Pancreas (tissue), 10 donors: ENCODE measurements around the gene CBX5. TPM values are rescaled to one million over a fixed set of nuclear protein-coding genes. Genes with fewer than 3 reads are reported as not detected.
A peak's percentile ranks its signal among the peaks of the same experiment; 100 is the strongest.

Experiments used
- ATAC-seq, 4 donors: fragments of 200-7000 bp; cut with Tn5 transposase; one replicate each; pipeline versions ENCODE4 v1.8.0 to v1.9.1; 2020; ENCODE audit warnings: mild to moderate bottlenecking in 4 of 4, moderate library complexity in 4 of 4
- DNase-seq, 6 donors: peaks; one replicate each; pipeline ENCODE4 v3.0.0-alpha.2; 2020
- FAIRE-seq: peaks from 2 replicates; lab custom pipeline; 2012; peaks lifted over from hg19 to GRCh38; lab: Jason Lieb, UNC
- H3K27ac ChIP-seq, 4 donors: fragments of 200-600 bp; sonication (generic); 1 replicate in 3 of 4; 2 replicates in 1 of 4; pipeline versions ENCODE4 v1.5.0 to v1.8.0; 2020
- H3K27me3 ChIP-seq, 4 donors: fragments of 200-600 bp; one replicate each; pipeline ENCODE4 v1.8.0; 2021
- H3K36me3 ChIP-seq, 3 donors: fragments of 200-600 bp; sonication (generic) in 1 of 3; one replicate each; pipeline versions ENCODE4 v1.5.0 to v1.8.0; 2020 to 2021
- H3K4me1 ChIP-seq, 3 donors: fragments of 200-600 bp; one replicate each; pipeline ENCODE4 v1.8.0; 2021
- H3K4me3 ChIP-seq, 4 donors: fragments of 200-600 bp; sonication (generic) in 2 of 4; one replicate each; pipeline versions ENCODE4 v1.5.0 to v1.8.0; 2020 to 2021
- H3K9me3 ChIP-seq, 4 donors: fragments of 200-600 bp; one replicate each; pipeline ENCODE4 v1.8.0; 2021
- WGBS, 2 donors: extraction: QIAGEN DNeasy Blood & Tissue Kit; methylation state at CpG; one replicate each; pipeline ENCODE4 v1.1.7; 2013; 5-methylcytosine and 5-hydroxymethylcytosine counted together
- intact Hi-C, 3 donors: fragments of 100-400 bp; cut with DNase I; formaldehyde crosslinking; loops; one replicate each; pipeline versions ENCODE4 v1.11.1 to v1.14.2; 2022
- polyA plus RNA-seq, 2 donors: library from polyadenylated mRNA; stranded (reverse); fragments of 200-250 nt; gene quantifications; one replicate each; pipeline ENCODE4 v1.2.3, GENCODE V29; 2013
- total RNA-seq, 6 donors: library from RNA; stranded (reverse); fragmentation: NEBNext Ultra II Directional in 4 of 6; extraction: Animal tissue kit (Norgen Biotek cat#: 25700) in 4 of 6; gene quantifications; one replicate each; pipeline versions ENCODE4 v1.2.1 to v1.2.4, GENCODE V29; 2021 to 2023
- TF ChIP-seq, protein P1 (sequence below), 4 donors: fragments of 200-600 bp; sonication (generic) in 3 of 4; IDR thresholded peaks; one replicate each; pipeline versions ENCODE4 v1.5.0 to v1.8.0; 2021; ENCODE audit warnings: antibody characterized with exemption in 4 of 4
- donor health status: healthy with polysubstance abuse.
- donor health status: DM: no; HTN: no; CAD: no; lungs with moderate emphysema.
- donor health status: DM: no; HTN: no; CAD: no.
- donor health status: control.
- donor health status: control.
- donor health status: Bipolar disorder and iron deficiency.
- donor health status: DM: yes; HTN: yes; CAD: no.
- donor health status: DM: no; HTN: no; CAD: no.
- donor health status: DM: no; HTN: no; CAD: no.
- donor health status: DM: yes; HTN: yes; CAD: no.

The CBX5 gene
- total and polyA plus RNA-seq, 8 donors = 5.9 to 41.4 (median 24.6) TPM

GRCh38 chr12:54294152-54294952, 14.4 kb upstream of the CBX5 start:
- DNase-seq (peak in 5 of 6 donors; percentile 49 to 84 (median 76)), FAIRE-seq (no peak), ATAC-seq (peak; percentile 76 to 93 (median 88))
- Histone ChIP-seq H3K27me3 (no peaks in the 10 kb centered on the region), H3K4me3 (no peak overlapping the region), H3K9me3 (no peaks in the 10 kb centered on the region), H3K27ac (no peak overlapping the region), H3K36me3 (no peaks in the 10 kb centered on the region), H3K4me1 (no peaks in the 10 kb centered on the region)
- TF ChIP-seq, protein P1, sequence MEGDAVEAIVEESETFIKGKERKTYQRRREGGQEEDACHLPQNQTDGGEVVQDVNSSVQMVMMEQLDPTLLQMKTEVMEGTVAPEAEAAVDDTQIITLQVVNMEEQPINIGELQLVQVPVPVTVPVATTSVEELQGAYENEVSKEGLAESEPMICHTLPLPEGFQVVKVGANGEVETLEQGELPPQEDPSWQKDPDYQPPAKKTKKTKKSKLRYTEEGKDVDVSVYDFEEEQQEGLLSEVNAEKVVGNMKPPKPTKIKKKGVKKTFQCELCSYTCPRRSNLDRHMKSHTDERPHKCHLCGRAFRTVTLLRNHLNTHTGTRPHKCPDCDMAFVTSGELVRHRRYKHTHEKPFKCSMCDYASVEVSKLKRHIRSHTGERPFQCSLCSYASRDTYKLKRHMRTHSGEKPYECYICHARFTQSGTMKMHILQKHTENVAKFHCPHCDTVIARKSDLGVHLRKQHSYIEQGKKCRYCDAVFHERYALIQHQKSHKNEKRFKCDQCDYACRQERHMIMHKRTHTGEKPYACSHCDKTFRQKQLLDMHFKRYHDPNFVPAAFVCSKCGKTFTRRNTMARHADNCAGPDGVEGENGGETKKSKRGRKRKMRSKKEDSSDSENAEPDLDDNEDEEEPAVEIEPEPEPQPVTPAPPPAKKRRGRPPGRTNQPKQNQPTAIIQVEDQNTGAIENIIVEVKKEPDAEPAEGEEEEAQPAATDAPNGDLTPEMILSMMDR (IDR thresholded peaks at IDR 0.05) = peak; percentile 26 to 61 (median 46)
- intact Hi-C loops = loop anchor here in 1 of 3 donors (5.0 kb wide), 1 partner anchor 68 kb away; the partner anchor contains the start of gene GPR84
- 63 to 68% methylated on average over 9 of the region's 9 CpGs for WGBS, 2 donors

GRCh38 chr12:54292931-54293241, 13.0 kb upstream of the CBX5 start:
- H3K9me3 ChIP-seq = no peaks in the 10 kb centered on the region
- H3K4me1 ChIP-seq = no peaks in the 10 kb centered on the region
- TF ChIP-seq, protein P1 (IDR thresholded peaks at IDR 0.05) = no peak
- FAIRE-seq (no peak), DNase-seq (no peak), ATAC-seq (no peak)
- no peaks in the 10 kb centered on the region for H3K27me3 ChIP-seq
- no peak overlapping the region for H3K27ac ChIP-seq
- H3K36me3 ChIP-seq = peaks cover 0 to 8% (median under 1%) of the 10 kb centered on the region in 3 donors
- intact Hi-C loops = loop anchor here in 1 of 3 donors (5.0 kb wide), 1 partner anchor 69 kb away; the partner anchor contains the start of gene GPR84
- 95 to 97% methylated on average over 7 of the region's 7 CpGs for whole genome bisulfite sequencing, 2 donors
- H3K4me3 ChIP-seq = no peak overlapping the region

- no peak for DNase-seq
- WGBS, 2 donors = 90 to 92% methylated on average over 30 of the region's 30 CpGs
- Histone ChIP-seq H3K4me1 (no peaks in the 10 kb centered on the region), H3K27ac (no peak overlapping the region), H3K27me3 (no peaks in the 10 kb centered on the region), H3K36me3 (peaks cover 0 to 14% (median 7%) of the 10 kb centered on the region in 3 donors), H3K4me3 (no peak overlapping the region), H3K9me3 (no peaks in the 10 kb centered on the region)
- no peak for FAIRE-seq
- TF ChIP-seq, protein P1 (IDR thresholded peaks at IDR 0.05) = no peak
- ATAC-seq = no peak
- intact Hi-C loops = loop anchor here in 1 of 3 donors (5.0 kb wide), 1 partner anchor 70 kb away; the partner anchor contains the start of gene GPR84
Measured at GRCh38 chr12:54292083-54292930, 12.4 kb upstream of the CBX5 start.

- DNase-seq (no peak), FAIRE-seq (no peak)
- intact Hi-C loops = no loop called here
Measured at GRCh38 chr12:54287261-54288157, 7.6 kb upstream of the CBX5 start.

More at GRCh38 chr12:54287261-54288157, 7.6 kb upstream of the CBX5 start:
- 77% methylated on average over 8 of the region's 8 CpGs for WGBS, 2 donors
- TF ChIP-seq, protein P1 (IDR thresholded peaks at IDR 0.05) = no peak
- H3K9me3 ChIP-seq = no peaks in the 10 kb centered on the region
- H3K27me3 ChIP-seq = no peaks in the 10 kb centered on the region
- H3K4me1 ChIP-seq = peaks cover 14 to 28% (median 17%) of the 10 kb centered on the region in 3 donors
- peaks cover 9 to 44% (median 30%) of the 10 kb centered on the region in 3 donors for H3K36me3 ChIP-seq
- no peak overlapping the region for H3K27ac ChIP-seq
- ATAC-seq = no peak
- no peak overlapping the region for H3K4me3 ChIP-seq
